Caco-2 (cell line): Measurements from ENCODE around the gene FAM98C. TPM values are rescaled to one million over a fixed set of nuclear protein-coding genes. Genes with fewer than 3 reads are reported as not detected.

Source experiments
- BruUV-seq: library from RNA; stranded (reverse); fragments of 400-500 nt; replicated peaks from 2 replicates; lab custom pipeline; 2021; lab: Mats Ljungman, UMichigan
- CTCF ChIA-PET: fragments of 300-600 bp; sonication (Branson Sonifier 250); formaldehyde crosslinking; loops from one replicate; lab custom pipeline; 2022; ENCODE audit warnings: antibody characterized with exemption; lab: Charles Lee
- POLR2A ChIA-PET: fragments of 300-600 bp; sonication (Branson Sonifier 250); formaldehyde crosslinking; loops from one replicate; lab custom pipeline; 2022; ENCODE audit warnings: antibody characterized with exemption; lab: Charles Lee
- DNase-seq, 2 experiments: peaks; one replicate each; pipeline versions ENCODE4 v3.0.0 to v3.0.0-alpha.2; 2020 to 2022
- H3K27me3 ChIP-seq: replicated peaks from 2 replicates; pipeline ENCODE4 v1.6.0; 2011; ENCODE audit warnings: low read length; ENCODE audit not compliant: control insufficient read depth, insufficient read depth
- H3K36me3 ChIP-seq: 2 replicates; pipeline ENCODE4 v1.5.1; 2011; ENCODE audit warnings: low read length; ENCODE audit not compliant: control insufficient read depth, insufficient read depth
- H3K4me1 ChIP-seq: fragments of 250-450 bp; sonication (Bioruptor Pico); 2 replicates; pipeline ENCODE4 v1.5.1; 2020; ENCODE audit warnings: mild to moderate bottlenecking
- H3K4me3 ChIP-seq: 2 replicates; pipeline ENCODE4 v1.5.1; 2011; ENCODE audit warnings: low read depth, mild to moderate bottlenecking, control low read depth, low read length
- H3K9me3 ChIP-seq: fragments of 250-450 bp; sonication (Bioruptor Pico); 2 replicates; pipeline ENCODE4 v1.5.1; 2020; ENCODE audit warnings: mild to moderate bottlenecking, moderate library complexity
- H3K27ac Mint-ChIP-seq: one replicate; pipeline ENCODE4 v1.8.0; 2022; ENCODE audit warnings: mixed read lengths; ENCODE audit not compliant: unreplicated experiment
- H3K27me3 Mint-ChIP-seq: one replicate; pipeline ENCODE4 v1.8.0; 2022; ENCODE audit warnings: mixed read lengths; ENCODE audit not compliant: insufficient read depth, unreplicated experiment
- H3K36me3 Mint-ChIP-seq: one replicate; pipeline ENCODE4 v1.8.0; 2022; ENCODE audit warnings: mild to moderate bottlenecking, mixed read lengths; ENCODE audit not compliant: insufficient read depth, unreplicated experiment
- H3K4me1 Mint-ChIP-seq: one replicate; pipeline ENCODE4 v1.8.0; 2022; ENCODE audit warnings: low read depth, mixed read lengths; ENCODE audit not compliant: unreplicated experiment
- H3K4me3 Mint-ChIP-seq: one replicate; pipeline ENCODE4 v1.8.0; 2022; ENCODE audit warnings: mild to moderate bottlenecking, moderate library complexity, mixed read lengths; ENCODE audit not compliant: unreplicated experiment
- H3K9me3 Mint-ChIP-seq: one replicate; pipeline ENCODE4 v1.8.0; 2022; ENCODE audit warnings: mixed read lengths; ENCODE audit not compliant: unreplicated experiment
- CTCF ChIP-seq, 2 experiments: fragments of 200-600 bp in 1 of 2; IDR thresholded peaks; 1 replicate in 1 of 2; 2 replicates in 1 of 2; pipeline versions ENCODE4 v1.5.1 to v1.8.0; 2011 to 2022; ENCODE audit warnings: antibody characterized with exemption in 1 of 2, control low read depth in 1 of 2, inconsistent platforms in 1 of 2, low read depth in 1 of 2, low read length in 1 of 2, mild to moderate bottlenecking in 1 of 2, moderate library complexity in 1 of 2; ENCODE audit not compliant: insufficient read depth in 1 of 2, severe bottlenecking in 1 of 2, unreplicated experiment in 1 of 2
- intact Hi-C: fragments of 100-400 bp; cut with micrococcal nuclease; formaldehyde crosslinking; loops from one replicate; pipeline ENCODE4 v1.10.0; 2022; ENCODE audit not compliant: unreplicated experiment
- total RNA-seq: library from RNA; stranded (reverse); gene quantifications from 2 replicates; pipeline ENCODE4 v1.2.3, GENCODE V29; 2022

Gene FAM98C
- total RNA-seq, 1 experiment from 2014 or later, result 19.7 TPM

DNA sequence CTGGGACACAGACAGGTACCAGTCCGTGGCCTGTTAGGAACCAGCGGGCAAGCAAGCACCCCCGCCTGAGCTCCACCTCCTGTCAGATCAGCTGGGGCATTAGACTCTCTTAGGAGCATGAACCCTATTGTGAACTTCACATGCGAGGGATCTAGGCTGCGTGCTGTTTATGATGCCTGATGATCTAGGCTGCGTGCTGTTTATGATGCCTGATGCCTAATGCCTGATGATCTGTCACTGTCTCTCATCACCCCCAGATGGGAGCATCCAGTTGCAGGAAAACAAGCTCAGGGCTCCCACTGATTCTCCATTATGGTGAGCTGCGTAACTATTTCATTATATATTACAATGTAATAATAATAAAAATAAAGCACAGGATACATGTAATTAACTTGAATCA lies 19.5 kb downstream of the FAM98C start:
- Mint-ChIP-seq H3K27me3 (peaks cover 9% of the 10 kb centered on the region), H3K9me3 (no peaks in the 10 kb centered on the region), H3K27ac (no peak overlapping the region), H3K36me3 (peaks cover 8% of the 10 kb centered on the region), H3K4me3 (no peak overlapping the region), H3K4me1 (peaks cover 5% of the 10 kb centered on the region)
- Histone ChIP-seq H3K4me3 (no peak overlapping the region), H3K9me3 (no peaks in the 10 kb centered on the region), H3K4me1 (peaks cover 7% of the 10 kb centered on the region; the same call in 1 of the 2 replicates), H3K36me3 (no peaks in the 10 kb centered on the region), H3K27me3 (no peaks in the 10 kb centered on the region)
- POLR2A ChIA-PET, result no interaction called here
- CTCF ChIA-PET, result interaction anchor here (0.6 kb wide), 1 partner anchor 20 kb away, joined by 3 read pairs; the partner anchor contains the start of gene FAM98C
- intact Hi-C loops, result no loop called here
- no peak for TF ChIP-seq CTCF (IDR thresholded peaks at IDR 0.05; ENCODE audit: insufficient read depth in 1 of 2, low read depth in 1 of 2, low read length in 1 of 2, severe bottlenecking in 1 of 2, unreplicated experiment in 1 of 2)
- BruUV-seq, result no TSS peak
- DNase-seq, result no peak

GRCh38 chr19:38424272-38424671 lies 21.4 kb downstream of the FAM98C start:
- CTCF ChIA-PET, result no interaction called here
- POLR2A ChIA-PET, result no interaction called here
- Mint-ChIP-seq H3K36me3 (no peaks in the 10 kb centered on the region), H3K27me3 (peaks cover 14% of the 10 kb centered on the region), H3K9me3 (no peaks in the 10 kb centered on the region), H3K27ac (no peak overlapping the region), H3K4me1 (no peaks in the 10 kb centered on the region), H3K4me3 (no peak overlapping the region)
- Histone ChIP-seq H3K4me3 (no peak overlapping the region), H3K27me3 (no peaks in the 10 kb centered on the region), H3K9me3 (no peaks in the 10 kb centered on the region), H3K4me1 (no peaks in the 10 kb centered on the region), H3K36me3 (no peaks in the 10 kb centered on the region)
- intact Hi-C loops, result no loop called here
- BruUV-seq, result no TSS peak
- DNase-seq, result no peak
- no peak for TF ChIP-seq CTCF (IDR thresholded peaks at IDR 0.05; ENCODE audit: insufficient read depth in 1 of 2, low read depth in 1 of 2, low read length in 1 of 2, severe bottlenecking in 1 of 2, unreplicated experiment in 1 of 2)

DNA sequence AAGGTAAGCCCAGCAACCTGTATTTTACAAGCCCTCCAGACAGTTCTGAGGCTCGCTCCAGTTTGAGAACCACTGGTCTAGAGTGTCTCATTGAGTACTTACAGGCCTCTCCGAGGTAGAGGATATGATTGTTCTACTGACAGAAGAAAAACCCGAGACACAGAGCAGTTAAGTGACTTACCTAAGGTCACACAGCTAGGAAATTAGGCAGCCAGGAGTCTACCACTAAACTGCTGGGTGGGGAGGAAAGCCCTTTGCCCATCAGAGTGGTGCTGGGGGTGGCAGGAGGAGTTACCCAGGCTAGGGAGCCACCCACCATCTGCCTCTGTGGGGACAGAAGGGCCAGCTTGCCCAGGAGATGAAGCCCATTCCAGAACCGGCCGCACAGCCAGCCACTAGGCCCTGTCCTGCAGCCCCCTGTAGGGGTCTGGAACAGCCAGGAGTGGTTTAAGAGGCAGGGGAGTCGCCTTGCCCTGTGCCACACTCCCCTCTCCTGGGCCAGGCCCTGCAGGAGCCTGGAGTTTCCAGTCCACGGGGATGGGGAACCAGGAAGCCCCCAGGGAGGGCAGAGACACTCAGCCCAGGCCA lies 22.4 kb downstream of the FAM98C start:
- Histone ChIP-seq H3K27me3 (no peaks in the 10 kb centered on the region), H3K9me3 (no peaks in the 10 kb centered on the region), H3K4me1 (no peaks in the 10 kb centered on the region), H3K4me3 (no peak overlapping the region), H3K36me3 (no peaks in the 10 kb centered on the region)
- H3K9me3 Mint-ChIP-seq, result no peaks in the 10 kb centered on the region
- intact Hi-C loops, result no loop called here
- no peaks in the 10 kb centered on the region for H3K36me3 Mint-ChIP-seq
- H3K4me1 Mint-ChIP-seq, result no peaks in the 10 kb centered on the region
- no peak overlapping the region for H3K27ac Mint-ChIP-seq
- H3K4me3 Mint-ChIP-seq, result no peak overlapping the region
- no TSS peak for BruUV-seq
- ChIA-PET CTCF (no interaction called here), POLR2A (no interaction called here)
- no peak for DNase-seq
- peaks cover 11% of the 10 kb centered on the region for H3K27me3 Mint-ChIP-seq
- TF ChIP-seq CTCF (IDR thresholded peaks at IDR 0.05; ENCODE audit: insufficient read depth in 1 of 2, low read depth in 1 of 2, low read length in 1 of 2, severe bottlenecking in 1 of 2, unreplicated experiment in 1 of 2), result no peak
